ENCODE measurements around the gene AMIGO2. TPM values are rescaled to one million over a fixed set of nuclear protein-coding genes. Genes with fewer than 3 reads are reported as not detected.
"Not testable (repeated sequence)": the region's sequence is repeated elsewhere in the genome, so short reads cannot be mapped to it uniquely, and the experiment has no call there.

The AMIGO2 gene
- polyA plus RNA-seq (2012; ENCODE audit: insufficient read depth, insufficient read length) = 2.9 TPM

DNA sequence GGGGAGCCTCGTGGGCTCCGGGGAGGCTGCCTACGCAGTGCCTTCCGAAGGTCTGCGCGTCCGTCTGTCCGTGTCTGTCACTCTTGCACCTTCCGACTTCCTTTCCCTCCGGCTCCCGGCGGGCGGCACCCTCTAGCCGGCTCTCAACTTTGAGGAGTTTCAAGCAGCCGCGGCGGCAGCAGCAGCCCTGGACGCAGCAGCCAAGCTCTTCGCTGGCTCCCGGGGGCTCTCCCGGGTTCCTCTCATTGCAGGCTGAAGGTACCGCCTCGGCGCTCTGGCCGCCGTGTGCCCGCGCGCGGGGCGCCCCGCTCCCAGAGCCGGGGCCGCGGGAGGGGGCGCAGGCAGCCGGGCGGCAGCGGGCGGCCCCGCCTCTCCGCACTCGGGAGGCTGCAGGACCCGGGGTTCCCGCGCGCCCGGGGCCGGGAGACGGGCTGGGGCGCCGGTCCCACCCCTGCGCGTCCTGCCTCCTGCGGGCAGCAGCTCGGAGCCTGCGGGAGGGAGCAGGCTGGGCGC lies at the start of gene AMIGO2, which contains the start of gene PCED1B:
AMIGO2 (minus strand) TSS at position 492 of the 513 bp plus-strand sequence. CDS start 957 bp downstream, outside the sequence.
PCED1B (plus strand) TSS at position 154 of the 513 bp plus-strand sequence. CDS start 155,443 bp downstream, outside the sequence.
- peak; percentile 36 for DNase-seq (ENCODE audit: low read depth, low spot score)
- H3K4me3 ChIP-seq (ENCODE audit: low read length) = peak within 1 kb of the TSS; percentile 56

DNA sequence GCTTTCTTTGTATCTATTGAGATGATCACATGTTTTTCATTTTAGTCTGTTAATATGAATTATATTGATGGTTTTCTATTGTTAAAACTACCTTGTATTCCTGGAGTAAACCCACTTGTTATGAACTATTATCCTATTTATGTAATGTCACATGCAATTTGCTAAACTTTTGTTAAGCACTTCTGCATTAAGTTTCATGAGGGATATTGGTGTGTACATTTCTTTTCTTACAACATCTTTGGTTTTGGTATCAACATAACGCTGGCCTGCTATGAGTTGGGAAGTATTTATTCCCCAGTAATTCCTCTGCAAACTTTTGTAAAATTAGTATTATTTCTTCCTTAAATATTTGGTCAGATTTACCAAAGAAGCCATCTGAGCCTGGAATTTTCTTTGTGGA lies 46.5 kb upstream of the AMIGO2 start:
- no peak overlapping the region for H3K4me3 ChIP-seq (ENCODE audit: low read length)
- no peak for DNase-seq (ENCODE audit: low read depth, low spot score)

GRCh38 chr12:47124451-47124850 lies 44.7 kb upstream of the AMIGO2 start:
- DNase-seq (ENCODE audit: low read depth, low spot score) = no peak
- no peak overlapping the region for H3K4me3 ChIP-seq (ENCODE audit: low read length)

GRCh38 chr12:47123730-47124129 lies 44.0 kb upstream of the AMIGO2 start:
- no peak overlapping the region for H3K4me3 ChIP-seq (ENCODE audit: low read length)
- DNase-seq (ENCODE audit: low read depth, low spot score) = no peak

DNA sequence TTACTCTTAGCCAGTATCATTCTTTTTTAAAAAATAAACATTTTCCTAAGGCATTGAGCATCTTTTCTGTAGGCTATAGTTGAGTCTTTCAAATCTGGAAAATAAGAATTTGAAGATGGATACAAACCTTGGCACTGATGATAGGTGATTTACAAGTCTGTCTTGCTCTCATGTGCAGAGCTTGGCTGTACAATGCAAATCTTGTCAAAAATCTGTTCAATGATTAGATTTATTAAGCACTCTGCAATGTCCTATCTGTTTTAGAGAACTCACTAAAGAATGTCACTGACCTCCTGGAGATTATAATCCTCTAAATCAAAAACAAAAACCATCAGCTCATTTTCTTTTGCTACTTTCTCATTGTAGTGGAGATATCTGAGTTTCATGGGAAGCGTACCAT lies 42.8 kb upstream of the AMIGO2 start:
- no peak overlapping the region for H3K4me3 ChIP-seq (ENCODE audit: low read length)
- DNase-seq (ENCODE audit: low read depth, low spot score) = no peak

DNA sequence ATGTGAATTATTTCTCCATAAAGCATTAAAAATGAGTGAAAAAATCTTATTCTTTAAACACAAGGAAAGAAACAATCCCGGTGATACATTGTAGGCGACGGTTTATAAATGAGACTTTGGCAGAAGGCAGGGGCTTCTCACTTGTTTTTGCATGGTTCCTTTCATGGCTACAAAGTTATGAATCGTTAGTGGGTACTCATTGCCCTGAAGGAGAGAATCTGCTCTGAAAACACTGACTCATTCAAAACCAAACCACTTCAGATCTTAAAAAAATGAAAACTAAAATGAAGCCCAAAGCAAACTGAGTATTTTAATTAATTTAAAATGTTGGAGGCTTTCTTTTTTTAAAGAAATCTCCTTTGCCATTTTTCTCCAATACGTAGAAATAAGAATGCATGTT lies 41.4 kb upstream of the AMIGO2 start:
- DNase-seq (ENCODE audit: low read depth, low spot score) = no peak
- no peak overlapping the region for H3K4me3 ChIP-seq (ENCODE audit: low read length)

GRCh38 chr12:47120736-47121135 lies 41.0 kb upstream of the AMIGO2 start:
- no peak overlapping the region for H3K4me3 ChIP-seq (ENCODE audit: low read length)
- DNase-seq (ENCODE audit: low read depth, low spot score) = no peak

DNA sequence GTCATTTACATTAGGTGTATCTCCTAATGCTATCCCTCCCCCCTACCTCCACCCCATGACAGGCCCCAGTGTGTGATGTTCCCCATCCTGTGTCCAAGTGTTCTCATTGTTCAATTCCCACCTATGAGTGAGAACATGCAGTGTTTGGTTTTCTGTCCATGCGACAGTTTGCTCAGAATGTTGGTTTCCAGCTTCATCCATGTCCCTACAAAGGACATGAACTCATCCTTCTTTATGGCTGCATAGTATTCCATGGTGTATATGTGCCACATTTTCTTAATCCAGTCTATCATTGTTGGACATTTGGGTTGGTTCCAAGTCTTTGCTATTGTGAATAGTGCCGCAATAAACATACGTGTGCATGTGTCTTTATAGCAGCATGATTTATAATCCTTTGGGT lies 37.5 kb upstream of the AMIGO2 start:
- not testable (repeated sequence) for DNase-seq (ENCODE audit: low read depth, low spot score); H3K4me3 ChIP-seq (ENCODE audit: low read length)

DNA sequence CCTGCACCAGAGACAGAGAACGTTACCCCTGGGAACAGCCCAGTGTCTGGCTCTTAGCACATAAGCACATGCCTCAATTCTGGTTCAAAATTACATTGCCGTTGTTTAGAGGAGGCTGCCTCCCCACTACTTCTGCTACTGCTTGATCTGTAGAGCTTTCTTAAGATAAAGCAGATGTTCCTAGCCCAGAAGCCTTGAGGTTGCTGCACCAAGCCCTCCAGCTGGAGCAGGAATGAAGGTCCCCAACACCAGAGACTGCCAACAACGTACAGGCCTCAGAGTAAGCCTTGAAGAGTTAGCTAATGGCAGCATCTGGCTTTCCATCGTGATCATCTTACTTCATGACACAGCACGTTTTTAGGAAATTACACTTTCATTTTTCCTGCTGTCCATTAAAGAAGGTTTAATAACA lies 34.7 kb upstream of the AMIGO2 start:
- no peak for DNase-seq (ENCODE audit: low read depth, low spot score)

GRCh38 chr12:47112679-47113078 lies 32.9 kb upstream of the AMIGO2 start:
- DNase-seq (ENCODE audit: low read depth, low spot score) = no peak
- H3K4me3 ChIP-seq (ENCODE audit: low read length) = no peak overlapping the region

More for the DNA sequence above, 34.7 kb upstream of the AMIGO2 start:
- no peak overlapping the region for H3K4me3 ChIP-seq (ENCODE audit: low read length)

GRCh38 chr12:47111854-47112253 lies 32.1 kb upstream of the AMIGO2 start:
- DNase-seq (ENCODE audit: low read depth, low spot score) = no peak

GRCh38 chr12:47111392-47111778 lies 31.6 kb upstream of the AMIGO2 start:
- H3K4me3 ChIP-seq (ENCODE audit: low read length) = no peak overlapping the region

More at GRCh38 chr12:47111854-47112253, 32.1 kb upstream of the AMIGO2 start:
- no peak overlapping the region for H3K4me3 ChIP-seq (ENCODE audit: low read length)

GRCh38 chr12:47110718-47111391 lies 31.1 kb upstream of the AMIGO2 start:
- DNase-seq (ENCODE audit: low read depth, low spot score) = peak; percentile 39
- no peak overlapping the region for H3K4me3 ChIP-seq (ENCODE audit: low read length)

More at GRCh38 chr12:47111392-47111778, 31.6 kb upstream of the AMIGO2 start:
- DNase-seq (ENCODE audit: low read depth, low spot score) = peak; percentile 71

GRCh38 chr12:47110011-47110541 lies 30.3 kb upstream of the AMIGO2 start:
- DNase-seq (ENCODE audit: low read depth, low spot score) = no peak
- no peak overlapping the region for H3K4me3 ChIP-seq (ENCODE audit: low read length)

GRCh38 chr12:47107926-47108325 lies 28.2 kb upstream of the AMIGO2 start:
- no peak overlapping the region for H3K4me3 ChIP-seq (ENCODE audit: low read length)
- no peak for DNase-seq (ENCODE audit: low read depth, low spot score)

DNA sequence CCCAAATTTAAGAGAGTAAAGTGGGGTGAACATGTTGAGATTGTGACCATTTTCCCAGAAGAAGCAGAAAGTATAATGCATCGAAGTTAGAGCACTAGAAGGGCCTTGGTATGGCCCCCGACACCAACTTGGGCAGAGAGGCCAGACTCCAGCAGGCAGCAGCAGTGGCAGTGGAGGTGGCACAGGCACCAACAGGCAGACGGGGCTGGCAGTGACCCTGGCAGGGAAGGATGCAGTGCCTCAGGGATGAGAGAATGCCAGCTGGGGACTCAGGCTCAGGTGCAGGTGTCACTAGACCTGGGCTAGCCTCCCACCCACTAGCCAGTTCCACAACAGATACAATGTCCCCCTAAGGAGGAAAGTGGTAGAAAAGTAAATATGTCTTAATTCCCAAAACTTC lies 27.7 kb upstream of the AMIGO2 start:
- no peak for DNase-seq (ENCODE audit: low read depth, low spot score)
- no peak overlapping the region for H3K4me3 ChIP-seq (ENCODE audit: low read length)

DNA sequence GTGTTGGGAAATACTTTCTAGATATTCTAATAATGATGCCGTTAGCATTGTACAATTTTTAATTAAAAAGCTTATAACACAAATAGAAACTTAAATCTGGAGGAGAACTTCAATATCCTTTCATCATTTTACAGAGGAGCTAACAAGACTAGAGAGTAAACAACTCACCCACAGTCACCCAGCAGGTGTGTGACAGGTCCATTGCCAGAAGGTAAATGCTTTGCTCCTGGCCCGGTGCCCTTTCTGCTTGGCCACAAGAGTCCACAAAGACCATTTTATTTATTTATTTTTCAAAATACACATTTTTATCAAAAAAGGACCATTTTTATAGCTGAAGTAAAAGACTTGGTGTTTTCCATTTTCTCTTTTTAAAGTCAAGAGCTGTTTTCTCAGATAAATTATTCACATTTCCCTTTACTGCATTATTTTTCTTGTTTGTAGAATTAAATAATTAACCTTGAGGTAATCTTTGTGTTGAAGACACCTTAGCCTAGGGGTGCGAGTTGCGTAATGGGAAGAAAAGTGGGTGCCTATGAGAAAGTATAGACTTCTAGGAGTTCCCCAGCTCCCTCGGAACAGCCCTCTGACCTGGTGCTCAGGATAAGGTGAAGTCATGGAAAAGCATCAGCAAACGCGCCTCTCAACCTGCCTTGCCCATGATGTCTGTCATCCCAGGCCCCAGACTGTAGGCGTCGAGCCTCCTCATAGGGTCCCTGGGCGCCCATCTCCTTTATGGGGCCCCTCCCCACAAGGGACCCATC lies 26.3 kb upstream of the AMIGO2 start:
- no peak overlapping the region for H3K4me3 ChIP-seq (ENCODE audit: low read length)
- no peak for DNase-seq (ENCODE audit: low read depth, low spot score)

- DNase-seq (ENCODE audit: low read depth, low spot score) = no peak
- H3K4me3 ChIP-seq (ENCODE audit: low read length) = no peak overlapping the region
Measured at GRCh38 chr12:47102845-47103651, 23.3 kb upstream of the AMIGO2 start.

DNA sequence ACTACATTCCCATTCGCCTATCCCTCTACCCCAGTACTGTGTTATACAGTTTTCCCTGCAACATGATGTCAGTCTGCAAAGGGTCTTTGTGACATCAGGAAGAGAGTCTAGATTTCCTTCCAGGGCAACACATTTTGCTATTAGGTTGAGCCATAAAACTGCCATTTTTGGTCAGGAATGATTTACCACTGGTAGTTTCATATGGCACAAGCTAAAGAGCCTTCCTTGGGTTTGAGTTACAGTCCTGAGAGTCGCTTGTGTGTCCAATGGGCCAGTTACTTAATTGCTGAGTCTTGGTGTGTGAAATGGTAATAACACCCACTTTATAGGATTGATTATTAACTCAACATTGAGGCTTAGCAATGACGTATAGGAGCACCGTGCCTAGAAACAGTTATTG lies 22.6 kb upstream of the AMIGO2 start:
- no peak for DNase-seq (ENCODE audit: low read depth, low spot score)
- no peak overlapping the region for H3K4me3 ChIP-seq (ENCODE audit: low read length)
